HTR-8/SVneo (cell line): ENCODE results near the gene EXOC7.

Experiments used
- DNase-seq: peaks from one replicate; pipeline ENCODE4 v3.0.0; 2011; ENCODE audit warnings: low spot score, mixed read lengths; ENCODE audit not compliant: insufficient read length
- FAIRE-seq: peaks from 2 replicates; lab custom pipeline; 2011; peaks lifted over from hg19 to GRCh38; lab: Jason Lieb, UNC

Gene EXOC7

DNA sequence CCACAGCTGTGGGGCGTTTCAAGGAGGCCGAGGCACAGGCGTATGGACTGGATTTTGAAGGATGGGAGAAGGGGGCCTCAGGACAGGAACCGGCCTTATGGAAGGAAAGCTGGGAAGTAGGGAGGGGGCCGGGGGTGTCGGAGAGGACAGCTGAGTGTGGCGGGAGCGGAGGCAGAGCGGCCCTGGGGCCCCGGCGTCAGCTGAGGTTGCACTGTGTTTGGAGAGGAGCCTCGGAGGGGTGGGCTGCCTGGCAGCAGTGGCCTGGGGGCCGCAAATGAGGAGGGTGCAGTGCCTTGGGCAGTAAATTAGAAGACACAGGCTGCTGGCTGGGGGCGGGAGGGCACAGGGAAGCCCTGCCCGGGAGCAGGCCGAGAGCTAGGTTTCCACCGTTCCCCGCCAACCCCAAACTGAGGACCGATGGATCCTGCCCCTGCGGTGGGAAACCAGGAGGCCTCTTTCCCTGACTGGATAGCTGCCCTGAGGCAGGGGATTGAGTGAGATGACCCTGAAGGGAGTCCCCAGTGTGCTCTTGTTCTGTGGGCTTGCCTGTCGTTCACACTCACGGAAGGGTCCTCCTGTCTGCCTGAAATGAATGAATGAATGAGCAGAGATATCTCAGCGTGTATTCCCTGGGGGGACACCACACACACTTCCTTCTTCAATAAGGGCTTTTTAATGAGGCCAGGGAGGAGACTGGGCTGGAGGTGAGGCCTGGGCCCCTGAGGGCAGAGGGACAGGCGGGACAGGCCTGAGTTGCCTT is 19.0 kb upstream of the EXOC7 start:
- DNase-seq (no peak), FAIRE-seq (no peak)

DNA sequence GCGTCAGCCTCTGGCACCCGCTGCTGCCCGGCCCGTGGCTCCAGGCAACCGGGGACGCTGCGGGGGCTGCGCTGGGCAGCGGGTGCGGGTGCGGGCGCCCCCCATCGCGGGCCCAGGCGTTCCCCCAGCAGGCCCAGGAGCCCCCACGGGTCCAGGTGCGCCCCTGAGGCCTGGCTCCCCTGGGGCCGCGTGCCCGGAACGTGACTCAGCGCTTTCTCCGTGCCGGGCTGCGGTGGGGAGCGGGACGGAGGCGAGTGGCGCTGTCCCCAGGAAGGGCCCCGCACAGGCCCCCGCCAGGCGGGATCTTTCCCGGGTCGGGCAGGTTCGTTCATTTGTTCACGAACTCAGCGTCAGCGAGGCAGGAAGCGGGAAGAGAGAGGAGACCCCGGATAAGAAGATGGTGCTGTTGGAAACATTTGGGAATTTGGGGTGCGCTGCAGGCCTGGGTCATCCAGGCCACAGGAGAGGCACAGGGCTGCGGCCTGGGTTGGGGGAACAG is 18.4 kb upstream of the EXOC7 start:
- FAIRE-seq (no peak), DNase-seq (no peak)

DNA sequence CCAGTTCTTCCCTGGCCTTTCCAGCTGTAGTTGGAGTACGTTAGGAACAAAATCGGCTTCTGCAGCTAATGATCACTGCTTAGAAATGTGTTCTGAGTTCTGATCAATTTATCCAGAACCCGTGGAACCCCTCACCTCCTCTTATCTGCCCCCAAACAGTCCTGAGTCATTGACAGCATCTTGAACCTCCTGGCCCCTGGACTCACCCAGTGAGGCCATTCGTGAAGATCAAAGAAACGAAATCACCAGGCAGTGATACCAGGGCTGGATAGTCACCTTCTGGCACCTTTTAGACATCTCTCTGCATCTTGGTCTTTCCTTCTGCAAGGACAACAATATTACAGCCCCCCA is 17.0 kb upstream of the EXOC7 start:
- FAIRE-seq (peak; percentile 40), DNase-seq (no peak)

DNA sequence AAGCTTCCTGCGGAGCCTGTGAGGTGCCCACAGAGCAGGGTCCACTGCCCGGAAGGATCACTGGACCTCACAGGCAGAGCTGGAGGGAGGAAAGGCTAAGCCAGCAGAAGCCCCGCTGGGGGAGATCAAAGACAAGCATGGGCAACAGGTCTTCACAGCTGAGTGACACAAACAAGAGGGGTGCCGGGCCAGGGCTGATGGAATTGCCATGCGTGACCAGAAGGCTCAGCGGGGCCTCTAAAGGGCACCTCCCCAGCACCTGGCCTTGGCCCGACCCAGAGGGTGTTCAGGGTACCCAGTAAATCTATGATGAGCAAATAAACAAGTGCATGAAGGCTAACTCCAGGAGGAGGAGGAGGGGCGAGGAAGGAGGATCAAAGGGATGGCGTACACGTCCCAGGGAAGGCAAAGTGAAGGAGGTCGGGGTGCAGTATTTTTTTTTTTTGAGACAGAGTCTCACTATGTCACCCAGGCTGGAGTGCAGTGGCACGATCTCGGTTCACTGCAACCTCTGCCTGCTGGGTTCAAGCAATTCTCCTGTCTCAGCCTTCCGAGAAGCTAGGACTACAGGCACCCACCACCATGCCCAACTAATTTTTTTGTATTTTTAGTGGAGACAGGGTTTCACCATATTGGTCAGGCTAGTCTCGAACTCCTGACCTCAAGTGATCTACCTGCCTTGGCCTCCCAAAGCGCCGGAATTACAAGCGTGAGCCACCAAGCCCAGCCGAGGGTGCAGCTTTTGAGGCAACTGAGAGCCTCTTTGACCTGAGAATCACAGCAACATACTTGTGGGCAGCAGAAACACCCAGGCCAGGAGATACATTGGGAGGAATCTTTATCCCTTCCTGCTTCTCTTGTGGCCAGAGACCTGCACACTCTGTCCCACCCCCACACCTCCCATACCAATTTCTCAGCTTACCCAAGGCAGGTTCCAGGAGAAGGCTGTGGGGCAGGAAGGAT is 16.1 kb upstream of the EXOC7 start:
- DNase-seq (no peak), FAIRE-seq (no peak)

DNA sequence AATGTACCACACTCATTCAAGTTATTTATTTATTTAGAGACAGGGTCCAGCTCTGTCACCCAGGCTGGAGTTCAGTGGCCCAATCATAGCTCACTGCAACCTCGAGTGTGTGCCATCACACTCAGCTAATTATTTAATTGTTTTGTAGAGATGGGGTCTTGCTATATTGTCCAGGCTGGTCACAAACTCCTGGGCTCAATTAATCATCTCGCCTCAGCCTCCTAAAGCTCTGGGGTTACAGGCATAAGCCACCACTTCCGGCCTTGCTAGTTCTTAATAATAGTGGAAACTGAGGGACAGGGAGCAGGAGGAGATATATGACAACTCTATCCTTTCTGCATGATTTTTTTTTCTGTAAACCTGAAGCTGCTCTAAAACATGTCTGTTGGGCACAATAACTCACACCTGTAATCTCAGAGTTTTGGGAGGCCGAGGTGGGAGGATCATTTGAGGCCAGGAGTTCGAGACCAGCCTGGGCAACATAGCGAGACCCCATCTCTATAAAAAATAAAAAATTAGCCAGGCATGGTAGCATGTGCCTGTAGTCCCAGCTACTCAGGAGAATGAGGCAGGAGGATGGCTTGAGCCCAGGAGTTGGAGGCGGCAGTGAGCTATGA is 11.7 kb upstream of the EXOC7 start:
- DNase-seq, result no peak
- peak; percentile 54 for FAIRE-seq

DNA sequence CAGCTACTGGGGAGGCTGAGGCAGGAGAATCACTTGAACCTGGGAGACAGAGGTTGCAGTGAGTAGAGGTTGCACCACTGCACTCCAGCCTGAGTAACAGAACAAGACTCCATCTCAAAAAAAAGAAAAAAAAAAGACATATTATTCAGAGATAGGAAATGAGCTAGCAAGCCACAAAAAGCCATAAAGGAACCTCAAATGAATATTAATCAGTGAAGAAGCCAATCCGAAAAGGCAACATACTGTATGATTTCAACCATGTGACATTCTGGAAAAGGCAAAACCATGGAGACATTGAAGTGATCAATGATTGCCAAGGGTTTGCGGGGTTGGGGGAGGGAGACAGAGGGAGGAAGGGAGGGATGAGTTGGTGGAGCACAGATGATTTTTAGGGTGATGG is 8.4 kb upstream of the EXOC7 start:
- no peak for FAIRE-seq
- DNase-seq, result no peak

DNA sequence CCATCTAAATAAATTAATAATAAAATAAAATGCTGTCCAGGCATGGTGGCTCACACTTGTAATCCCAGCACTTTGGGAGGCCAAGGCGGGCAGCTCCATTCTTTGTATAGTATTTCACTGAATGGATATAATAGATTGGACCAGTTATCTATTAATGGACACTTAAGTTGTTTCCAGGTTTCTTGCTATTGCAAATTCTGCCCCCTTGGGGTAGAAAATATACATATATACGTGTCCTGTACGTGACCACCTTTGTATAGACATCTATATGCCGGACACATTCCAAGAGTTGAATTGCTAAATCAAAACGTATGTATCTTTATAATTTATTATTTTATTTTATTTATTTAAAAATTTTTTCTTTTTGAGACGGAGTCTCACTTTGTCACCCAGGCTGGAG is 3.9 kb upstream of the EXOC7 start:
- no peak for DNase-seq
- FAIRE-seq, result no peak

DNA sequence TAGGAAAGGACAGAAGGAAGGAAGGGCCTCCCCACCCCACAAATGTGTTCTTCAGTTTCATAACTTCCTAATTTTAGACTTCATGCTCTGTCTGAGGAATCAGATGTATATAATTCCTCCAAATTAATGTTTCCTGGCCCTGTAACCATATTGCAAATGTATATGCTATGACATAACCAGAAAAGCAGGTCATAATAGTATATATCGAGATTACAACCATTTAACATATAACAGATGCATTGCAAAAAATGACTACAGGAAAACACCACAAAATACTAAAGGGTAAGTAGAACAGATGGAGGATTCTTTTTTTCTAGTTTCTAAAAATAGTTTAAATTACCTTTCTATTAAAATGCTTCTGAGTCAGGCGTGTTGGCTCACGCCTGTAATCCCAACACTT is 3.1 kb upstream of the EXOC7 start:
- DNase-seq (no peak), FAIRE-seq (no peak)

DNA sequence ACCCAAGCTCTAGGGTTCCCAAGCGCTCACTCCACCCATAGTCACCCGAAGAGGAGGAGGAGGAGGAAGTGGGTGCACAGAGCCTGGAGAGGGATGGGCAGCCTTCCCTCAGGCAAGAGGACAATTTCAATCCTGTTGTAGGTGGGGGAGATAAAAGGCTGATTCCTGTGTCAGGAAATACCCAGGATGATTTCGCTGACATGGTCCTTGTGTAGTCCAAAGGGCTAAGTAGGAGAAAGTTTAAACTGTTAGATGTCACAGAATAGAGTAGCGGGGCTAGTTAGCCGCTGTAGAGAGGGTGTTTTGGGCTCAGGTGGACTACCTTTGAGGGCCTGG is 1.3 kb upstream of the EXOC7 start:
- FAIRE-seq, result no peak
- no peak for DNase-seq

DNA sequence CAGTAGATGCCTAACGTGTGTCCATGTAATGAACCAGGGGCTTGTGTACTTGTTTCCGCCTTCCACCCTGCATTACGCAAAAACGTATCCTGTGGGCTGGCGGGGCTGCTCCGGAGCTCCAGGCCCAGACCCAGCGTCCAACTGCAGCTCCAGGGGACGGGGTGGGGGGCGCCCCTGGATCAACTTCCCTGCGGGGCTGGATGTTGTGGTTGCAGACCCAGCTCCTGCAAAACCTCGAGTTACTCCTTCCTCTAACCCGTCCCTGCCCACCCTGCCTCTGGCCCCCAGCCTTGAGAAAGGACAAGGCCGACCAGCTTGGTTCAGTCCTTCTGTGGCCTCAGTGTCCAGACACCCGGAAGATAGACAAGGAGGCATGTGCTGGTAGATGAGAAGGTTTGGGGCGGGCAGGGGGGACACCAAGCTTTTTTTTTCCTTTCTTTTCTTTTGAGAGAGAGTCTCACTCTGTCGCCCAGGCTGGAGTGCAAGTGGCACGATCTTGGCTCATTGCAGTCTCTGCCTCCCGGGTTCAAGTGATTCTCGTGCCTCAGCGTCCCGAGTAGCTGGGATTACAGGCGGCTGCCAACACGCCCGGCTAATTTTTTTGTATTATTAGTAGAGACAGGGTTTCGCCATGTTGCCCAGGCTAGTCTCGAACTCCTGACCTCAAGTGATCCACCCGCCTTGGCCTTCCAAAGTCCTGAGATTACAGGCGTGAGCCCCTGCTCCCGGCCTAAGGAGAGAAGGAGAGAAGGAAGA is 731 bp upstream of the EXOC7 start:
- FAIRE-seq, result no peak
- DNase-seq, result no peak

DNA sequence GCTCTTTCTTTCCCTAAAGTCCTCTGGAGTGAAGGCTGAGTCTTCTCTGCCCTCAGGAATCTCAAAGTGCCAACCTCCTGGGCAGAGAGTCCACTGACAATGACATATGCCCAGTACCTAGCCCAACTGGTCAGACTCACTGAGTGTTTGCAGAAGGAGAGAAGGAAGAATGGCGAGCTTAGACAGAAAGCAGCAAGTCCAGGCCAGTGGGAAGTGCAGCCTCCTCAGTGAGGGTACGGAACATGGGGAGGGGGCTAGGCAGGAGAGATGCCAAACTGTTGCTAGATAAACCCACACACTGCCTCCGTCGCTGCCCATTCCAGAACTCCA is 678 bp downstream of the EXOC7 start:
- no peak for FAIRE-seq
- DNase-seq, result no peak

DNA sequence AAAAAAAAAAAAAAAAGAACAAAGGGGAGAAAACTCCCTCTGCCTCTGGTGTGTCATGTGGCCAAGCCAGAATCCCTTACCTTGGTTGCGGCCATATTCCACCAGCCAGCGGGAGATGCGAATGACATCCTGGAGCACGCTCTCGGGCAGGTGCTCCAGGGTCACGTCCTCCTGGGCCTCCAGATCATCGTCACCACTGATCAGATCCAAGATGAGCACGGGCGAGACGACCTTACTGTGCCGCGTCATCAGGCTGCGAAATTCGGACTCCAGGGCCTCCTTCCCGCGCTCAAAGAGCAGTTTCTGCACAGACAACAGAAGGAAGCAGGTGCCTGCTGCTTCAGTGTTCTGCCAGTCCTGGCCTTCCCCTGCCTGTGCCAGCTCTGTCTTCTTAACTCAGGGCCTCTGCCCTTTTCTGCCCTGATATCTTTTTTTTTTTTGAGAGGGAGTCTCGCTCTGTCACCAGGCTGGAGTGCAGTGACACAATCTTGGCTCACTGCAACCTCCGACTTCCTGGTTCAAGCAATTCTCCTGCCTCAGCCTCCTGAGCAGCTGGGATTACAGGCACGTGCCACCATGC is 5.8 kb downstream of the EXOC7 start:
- no peak for FAIRE-seq
- DNase-seq, result no peak

DNA sequence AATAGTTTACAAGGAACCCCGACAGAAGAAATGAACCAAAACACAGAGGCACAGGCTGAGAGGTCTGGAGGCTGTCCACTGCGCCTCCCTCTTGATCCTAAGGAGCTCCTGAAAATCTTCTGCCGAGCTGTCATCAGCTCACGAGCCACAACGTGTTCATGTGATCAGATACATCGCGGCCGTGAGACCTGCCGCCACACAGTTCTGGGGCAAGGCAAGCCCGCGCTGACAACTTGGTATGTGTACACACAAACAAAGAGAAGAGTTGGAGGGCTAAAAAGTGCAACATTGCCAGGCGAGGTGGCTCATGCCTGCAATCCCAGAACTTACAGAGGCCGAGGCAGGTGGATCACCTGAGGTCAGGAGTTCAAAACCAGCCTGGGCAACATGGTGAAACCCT is 7.6 kb downstream of the EXOC7 start:
- DNase-seq, result no peak
- FAIRE-seq, result no peak

DNA sequence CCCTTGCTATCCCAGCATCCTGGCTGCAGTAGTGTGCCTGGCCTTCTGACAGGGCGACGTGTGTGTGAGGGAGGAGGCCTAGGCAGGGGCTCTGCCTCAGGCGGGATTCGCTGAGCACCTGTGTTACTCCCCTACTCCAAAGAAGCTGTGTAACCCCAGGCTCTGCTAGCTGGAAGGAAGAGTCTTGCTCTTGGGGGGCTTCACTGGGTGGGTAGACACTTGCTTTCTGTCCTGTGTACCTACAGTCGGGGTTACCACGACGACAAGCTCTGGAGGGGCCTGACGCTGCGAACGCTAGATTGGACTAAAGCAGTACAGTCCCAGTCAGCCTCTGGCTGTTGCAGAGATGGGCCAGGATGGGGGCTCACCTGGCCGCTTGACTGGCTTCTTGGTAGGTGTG is 9.5 kb downstream of the EXOC7 start:
- FAIRE-seq, result no peak
- no peak for DNase-seq

DNA sequence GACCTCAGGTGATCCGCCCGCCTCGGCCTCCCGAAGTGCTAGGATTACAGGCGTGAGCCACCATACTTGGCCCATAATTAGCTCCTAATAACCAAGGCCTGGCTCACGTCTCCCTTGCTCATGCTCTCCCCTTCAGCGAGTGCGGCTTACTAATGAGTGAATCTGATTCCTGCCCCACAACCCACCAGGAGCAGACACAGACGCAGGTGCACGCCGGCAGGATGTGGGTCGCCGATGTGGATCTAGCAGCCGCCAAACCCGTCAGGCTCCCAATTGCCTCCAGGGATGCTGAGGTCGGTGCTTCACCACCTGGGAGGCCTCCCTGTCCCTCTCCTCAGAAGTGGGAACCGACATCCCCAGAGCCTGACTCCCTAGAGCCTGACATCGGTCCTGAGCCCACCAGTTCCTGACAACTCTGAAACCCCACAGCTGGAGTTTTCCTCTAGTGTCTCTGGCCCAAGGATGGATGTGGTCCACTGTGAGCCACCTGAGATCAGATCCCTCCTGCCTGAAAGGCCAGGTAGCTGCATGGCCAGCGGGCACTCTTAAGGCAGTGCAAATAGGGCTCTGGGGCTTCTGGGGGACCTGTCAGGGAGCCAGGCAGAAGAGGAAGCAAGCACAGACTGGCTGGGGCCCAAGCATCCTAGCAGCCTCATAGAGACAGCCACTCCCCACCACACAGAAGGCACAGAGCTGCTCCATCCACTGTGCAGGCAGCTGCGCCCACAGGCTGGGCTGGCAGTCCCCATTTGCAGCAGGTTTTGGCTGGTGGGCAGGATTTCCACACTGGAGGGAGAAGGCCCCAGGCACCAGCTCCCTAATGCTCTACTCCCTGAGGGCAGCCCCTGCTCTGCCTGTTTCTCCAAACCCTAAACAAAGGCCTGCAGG is 10.8 kb downstream of the EXOC7 start:
- DNase-seq (no peak), FAIRE-seq (no peak)

DNA sequence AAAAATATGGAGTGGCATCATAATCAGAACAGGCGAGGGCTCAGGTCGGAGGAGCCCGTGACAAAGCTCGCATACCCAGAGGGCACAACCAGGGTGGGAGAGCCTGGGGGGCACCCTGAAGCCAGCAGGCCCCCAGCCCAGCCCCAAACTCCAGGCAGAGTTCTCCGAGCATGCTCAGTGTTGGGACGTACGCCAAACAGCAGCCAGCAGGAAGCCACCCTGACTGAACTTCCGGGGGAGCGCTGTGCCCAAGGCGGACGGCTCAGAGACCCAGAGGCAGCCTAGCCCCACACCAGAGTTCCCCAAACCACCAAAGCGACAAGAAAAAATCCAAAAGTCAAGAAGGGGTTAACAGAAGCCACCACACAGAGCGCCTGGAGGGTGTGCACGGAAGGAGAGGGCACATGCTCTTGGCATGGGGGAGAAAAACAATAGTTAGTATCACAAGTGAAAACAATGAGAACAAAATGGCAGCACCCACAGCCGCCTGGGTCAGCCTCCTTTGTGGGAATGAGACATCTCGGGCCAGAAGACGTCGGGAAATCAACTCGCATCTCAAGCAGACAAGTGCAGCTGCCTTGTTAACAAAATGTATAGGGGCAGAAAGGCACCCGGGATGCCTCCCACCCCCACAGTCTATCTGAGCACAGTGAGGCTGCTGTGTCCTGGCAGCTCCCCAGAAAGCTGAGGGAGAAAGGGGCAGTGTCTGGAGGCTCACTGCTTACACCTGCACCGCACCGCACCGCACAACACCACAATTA is 11.9 kb downstream of the EXOC7 start:
- DNase-seq (no peak), FAIRE-seq (no peak)

DNA sequence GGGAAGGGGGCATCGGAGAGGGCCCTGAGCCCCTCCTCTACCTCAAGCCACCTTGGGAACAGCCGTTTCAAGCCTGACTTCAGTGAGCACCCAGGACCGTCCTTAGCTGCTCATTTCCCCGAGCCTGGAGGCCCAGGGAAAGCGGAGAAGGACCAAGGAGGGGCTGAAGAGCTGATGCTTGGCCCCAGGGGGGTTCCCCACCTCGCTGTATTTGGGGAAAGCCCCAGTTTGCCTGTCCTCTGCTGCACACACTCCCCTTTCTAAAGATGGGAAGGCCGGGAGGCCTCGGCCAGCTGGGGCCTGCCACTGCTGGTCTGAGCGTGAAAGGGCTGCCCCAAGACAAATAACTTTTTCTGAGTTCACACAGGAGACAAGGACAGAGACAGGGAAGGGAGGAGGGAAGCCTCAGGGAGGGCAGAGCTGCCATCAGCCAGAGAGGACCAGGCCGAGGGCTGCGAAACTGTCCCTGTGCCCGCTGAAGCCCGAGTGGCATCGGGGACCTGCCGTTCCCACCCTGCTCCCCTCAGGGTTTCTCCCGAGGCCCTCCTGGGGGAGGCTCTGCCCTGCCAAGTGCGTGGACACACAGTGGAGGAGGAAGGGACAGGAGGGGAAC is 13.0 kb downstream of the EXOC7 start:
- FAIRE-seq, result no peak
- DNase-seq, result no peak
